Mucosa of descending colon (tissue), 3 donors: ENCODE results near the gene KRABD2.

ENCODE experiments used
- ATAC-seq: fragments of 200-7000 bp; cut with Tn5 transposase; one replicate; pipeline ENCODE4 v1.9.1; 2020; ENCODE audit warnings: mild to moderate bottlenecking, moderate library complexity
- DNase-seq, 3 donors: peaks; one replicate each; pipeline ENCODE4 v3.0.0-alpha.2; 2020
- H3K36me3 ChIP-seq: fragments of 200-600 bp; one replicate; pipeline ENCODE4 v1.8.0; 2021; ENCODE audit warnings: low read depth, mild to moderate bottlenecking
- H3K4me1 ChIP-seq: fragments of 200-600 bp; one replicate; pipeline ENCODE4 v1.8.0; 2021; ENCODE audit warnings: low read depth, mild to moderate bottlenecking
- H3K4me3 ChIP-seq: fragments of 200-600 bp; one replicate; pipeline ENCODE4 v1.8.0; 2021; ENCODE audit warnings: mild to moderate bottlenecking
- H3K9me3 ChIP-seq: fragments of 200-600 bp; one replicate; pipeline ENCODE4 v1.8.0; 2021; ENCODE audit warnings: mild to moderate bottlenecking
- CTCF ChIP-seq: fragments of 200-600 bp; IDR thresholded peaks from one replicate; pipeline ENCODE4 v1.8.0; 2022; ENCODE audit warnings: antibody characterized with exemption, mild to moderate bottlenecking
- intact Hi-C, 2 donors: fragments of 100-400 bp; cut with DNase I in 1 of 2; cut with micrococcal nuclease in 1 of 2; formaldehyde crosslinking; loops; one replicate each; pipeline versions ENCODE4 v1.11.0 to v1.11.1; 2022; cut with DNase I, micrococcal nuclease
- donor health status: DM: no; HTN: no; CAD: no; lungs with moderate emphysema.
- donor health status: DM: no; HTN: no; CAD: no.
- donor health status: DM: no; HTN: yes; CAD: no.

The KRABD2 gene

DNA sequence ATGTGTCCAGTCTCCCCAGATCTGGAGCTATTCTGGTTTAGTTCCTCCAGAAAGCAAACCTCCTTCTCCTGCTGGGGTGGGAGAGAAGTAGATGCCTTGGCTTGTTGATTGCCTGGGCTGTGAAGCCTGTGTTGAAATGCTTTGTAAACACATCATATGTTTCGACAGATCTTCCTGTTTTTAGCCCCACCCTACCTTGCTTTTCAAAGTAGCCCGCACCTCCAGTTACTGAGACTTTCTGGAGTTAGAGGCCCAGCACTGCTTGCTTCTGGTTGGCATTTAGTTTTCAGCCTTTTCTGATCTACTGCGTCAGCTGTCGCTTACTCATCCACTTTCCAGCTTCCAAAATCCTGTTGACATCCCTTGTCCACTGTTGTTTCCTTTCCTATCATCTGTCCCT, 41.3 kb upstream of the KRABD2 start:
- ATAC-seq (no peak), DNase-seq (no peak)
- TF ChIP-seq CTCF, result no peak
- no peaks in the 10 kb centered on the region for H3K9me3 ChIP-seq
- peaks cover 8% of the 10 kb centered on the region for H3K4me1 ChIP-seq
- H3K36me3 ChIP-seq, result no peaks in the 10 kb centered on the region
- intact Hi-C loops, result loop anchor here in 1 of 2 donors (10.0 kb wide), 1 partner anchor 327 kb away; the partner anchor contains the start of gene CCDC42
- H3K4me3 ChIP-seq, result no peak overlapping the region

GRCh38 chr17:8413938-8414337, 37.4 kb upstream of the KRABD2 start:
- H3K9me3 ChIP-seq, result no peaks in the 10 kb centered on the region
- no peak for ATAC-seq
- no peaks in the 10 kb centered on the region for H3K4me1 ChIP-seq
- intact Hi-C loops, result loop anchor here in 1 of 2 donors (10.0 kb wide), 1 partner anchor 331 kb away; the partner anchor contains the start of gene CCDC42
- DNase-seq, result no peak
- no peak overlapping the region for H3K4me3 ChIP-seq
- H3K36me3 ChIP-seq, result no peaks in the 10 kb centered on the region
- no peak for TF ChIP-seq CTCF

GRCh38 chr17:8413328-8413727, 36.8 kb upstream of the KRABD2 start:
- H3K36me3 ChIP-seq, result no peaks in the 10 kb centered on the region
- H3K4me1 ChIP-seq, result no peaks in the 10 kb centered on the region
- H3K9me3 ChIP-seq, result no peaks in the 10 kb centered on the region
- no peak for TF ChIP-seq CTCF
- intact Hi-C loops, result loop anchor here in 1 of 2 donors (10.0 kb wide), 1 partner anchor 331 kb away; the partner anchor contains the start of gene CCDC42
- H3K4me3 ChIP-seq, result no peak overlapping the region
- no peak for ATAC-seq
- no peak for DNase-seq

DNA sequence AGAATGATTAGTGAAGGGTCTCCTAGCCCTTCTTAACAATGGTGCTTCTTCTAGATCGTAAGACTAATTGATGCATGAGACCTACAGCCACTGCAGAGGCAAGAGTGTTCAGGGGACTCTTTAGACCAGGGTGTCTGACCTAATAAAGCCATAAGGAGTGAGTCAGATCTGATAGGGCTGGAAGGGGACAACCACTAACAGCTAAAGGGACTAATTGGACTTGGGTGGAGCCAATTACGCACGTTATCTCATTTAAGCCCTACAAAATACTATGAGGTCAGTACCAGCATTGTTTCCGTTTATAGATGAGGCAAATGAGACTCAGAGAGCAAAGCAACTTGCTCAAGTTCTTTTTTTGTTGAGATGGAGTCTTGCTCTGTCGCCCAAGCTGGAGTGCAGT, 35.6 kb upstream of the KRABD2 start:
- DNase-seq (no peak), ATAC-seq (peak; percentile 22)
- no peaks in the 10 kb centered on the region for H3K4me1 ChIP-seq
- intact Hi-C loops, result loop anchor here in 1 of 2 donors (10.0 kb wide), 1 partner anchor 333 kb away; the partner anchor contains the start of gene CCDC42
- no peak overlapping the region for H3K4me3 ChIP-seq
- no peaks in the 10 kb centered on the region for H3K36me3 ChIP-seq
- no peak for TF ChIP-seq CTCF
- no peaks in the 10 kb centered on the region for H3K9me3 ChIP-seq

- no peak for TF ChIP-seq CTCF
- Histone ChIP-seq H3K4me3 (no peak overlapping the region), H3K4me1 (no peaks in the 10 kb centered on the region), H3K36me3 (no peaks in the 10 kb centered on the region), H3K9me3 (no peaks in the 10 kb centered on the region)
- DNase-seq (no peak), ATAC-seq (no peak)
- intact Hi-C loops, result loop anchor here in 1 of 2 donors (10.0 kb wide), 1 partner anchor 334 kb away; the partner anchor contains the start of gene CCDC42
Measured at GRCh38 chr17:8410883-8411238, 34.4 kb upstream of the KRABD2 start.
